Stimulated activated CD8-positive, alpha-beta memory T cell treated with anti-CD3 and anti-CD28 coated beads, Interleukin-12 subunit alpha, Interleukin-12 subunit beta, amount 100 ng/mL, for 4 hours (primary cell): ENCODE data around the gene DOCK3.
A peak's percentile ranks its signal among the peaks of the same experiment; 100 is the strongest.
"Not testable (repeated sequence)": the region's sequence is repeated elsewhere in the genome, so short reads cannot be mapped to it uniquely, and the experiment has no call there.

Experiments used
- DNase-seq: peaks from one replicate; pipeline ENCODE4 v3.0.0-alpha.2; 2020; ENCODE audit warnings: low read depth

Gene DOCK3

GRCh38 chr3:50651920-50652529, 22.7 kb upstream of the DOCK3 start:
- DNase-seq: no peak

- DNase-seq: no peak
Measured at GRCh38 chr3:50652709-50653108, 22.0 kb upstream of the DOCK3 start.

- no peak for DNase-seq
Measured at GRCh38 chr3:50653937-50654595, 20.7 kb upstream of the DOCK3 start.

DNA sequence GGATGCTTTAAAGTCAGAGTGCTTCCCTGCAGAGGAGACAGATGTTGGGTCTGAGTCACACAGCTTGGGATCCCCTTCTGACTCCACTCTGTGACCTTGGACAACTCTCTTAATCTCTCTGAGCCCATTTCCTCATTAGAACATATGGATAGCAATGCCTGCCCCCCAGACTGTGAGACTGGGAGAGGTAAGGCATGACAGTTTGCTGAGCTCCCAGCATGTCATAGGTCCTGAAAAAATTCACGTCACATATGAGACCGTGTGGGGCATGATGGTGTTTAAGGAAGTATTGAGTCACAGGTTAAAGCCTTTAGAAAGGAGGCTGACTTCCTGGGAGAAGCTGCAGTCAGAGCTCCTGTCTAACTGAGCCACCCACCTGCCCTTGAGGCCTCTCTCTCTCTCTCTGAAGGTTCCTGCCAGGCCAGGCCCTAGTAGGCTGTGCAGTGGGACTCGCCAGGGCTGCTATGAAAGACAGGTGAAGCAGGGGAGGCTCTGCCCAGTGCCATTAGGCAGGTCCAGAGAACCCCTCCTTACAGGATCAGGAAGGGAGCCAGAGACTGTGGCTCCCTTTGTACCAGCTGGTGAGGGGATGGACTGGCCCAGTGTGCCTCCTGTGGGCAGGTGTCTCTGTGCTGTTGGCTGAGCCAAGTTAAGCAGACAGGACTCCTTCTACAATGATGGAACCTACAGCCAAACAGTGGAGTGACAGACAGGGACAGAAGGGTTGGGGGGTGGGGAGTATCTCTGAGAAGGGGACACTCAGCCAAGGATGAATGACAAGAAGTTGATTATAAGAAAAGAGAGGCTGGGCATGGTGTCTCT, 19.5 kb upstream of the DOCK3 start:
- DNase-seq: no peak

DNA sequence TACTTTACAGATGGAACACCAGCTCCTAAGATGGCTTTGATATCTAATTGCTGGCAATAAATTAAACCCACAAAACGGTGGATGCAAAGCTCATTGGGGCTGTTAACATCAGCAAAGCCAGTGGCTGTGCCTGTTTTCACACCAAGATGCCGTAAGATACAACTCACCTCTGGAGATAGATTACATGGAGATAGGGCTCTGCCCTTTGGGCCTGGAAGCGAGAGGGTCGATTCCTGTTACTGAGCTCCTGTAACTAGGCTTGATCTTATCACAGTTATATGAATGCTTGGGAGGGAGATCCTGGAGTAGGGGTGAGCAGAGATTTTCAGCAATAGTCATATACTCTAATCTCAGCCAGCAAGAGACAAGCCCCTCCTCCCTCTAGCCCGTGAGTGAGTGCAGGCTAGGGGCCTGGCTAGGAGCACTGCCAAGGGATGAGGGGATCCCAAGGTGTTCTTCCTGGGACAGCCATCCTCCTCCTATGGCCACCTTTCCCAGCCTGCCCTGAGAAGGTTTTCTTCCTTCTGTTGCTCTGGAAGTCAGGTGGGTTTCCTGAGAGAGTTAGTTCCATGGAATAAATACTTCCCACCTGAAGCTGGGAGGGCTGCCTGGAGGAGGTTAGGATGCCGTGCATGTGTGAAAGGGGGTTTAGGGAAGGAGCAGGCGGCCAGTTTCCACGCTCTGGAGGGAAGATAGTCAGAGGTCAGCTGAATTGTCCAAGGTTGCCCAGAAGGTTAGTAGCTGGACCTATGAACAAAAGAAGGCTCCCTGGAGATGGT, 18.1 kb upstream of the DOCK3 start:
- no peak for DNase-seq

DNA sequence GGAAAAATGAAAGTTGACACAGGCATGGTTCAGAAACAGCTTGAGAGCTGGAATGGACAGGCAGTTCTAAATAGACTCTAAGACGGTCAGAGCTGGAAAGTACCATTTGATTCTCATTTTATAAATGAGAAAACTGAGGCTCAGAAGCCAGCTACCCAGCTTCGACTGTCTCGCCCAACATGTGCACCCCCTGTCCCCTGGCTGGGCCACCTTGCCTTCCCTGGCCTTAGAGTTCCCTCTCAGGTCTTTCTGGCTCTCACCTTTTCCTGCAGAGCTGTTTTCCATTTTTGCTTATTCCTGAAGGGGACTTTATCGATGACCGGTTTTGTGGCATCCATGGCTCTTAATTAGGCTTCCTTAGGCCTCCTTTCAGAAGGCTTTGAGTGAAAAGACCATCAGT, 17.3 kb upstream of the DOCK3 start:
- DNase-seq: no peak

DNA sequence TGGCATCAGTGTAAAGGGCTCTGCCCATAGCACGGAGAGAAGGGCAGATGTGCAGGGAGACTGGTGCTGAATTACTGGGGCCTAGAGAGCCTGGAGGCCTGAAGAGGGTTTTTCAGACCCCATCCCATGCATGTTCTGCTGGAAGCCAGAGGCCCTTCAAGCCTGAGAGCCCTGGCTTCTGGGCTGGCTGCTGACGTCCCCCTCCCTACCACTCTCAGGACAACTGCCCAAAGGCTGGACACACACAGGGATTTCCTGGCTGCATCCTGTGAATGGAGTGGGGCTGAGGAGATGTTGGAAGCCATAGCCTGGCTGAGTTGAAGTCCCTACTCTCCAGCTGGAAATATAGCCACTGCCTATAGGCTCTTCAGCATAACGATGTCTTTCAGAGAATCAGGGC, 16.9 kb upstream of the DOCK3 start:
- DNase-seq: no peak

- DNase-seq: no peak
Measured at GRCh38 chr3:50658416-50658815, 16.3 kb upstream of the DOCK3 start.

DNA sequence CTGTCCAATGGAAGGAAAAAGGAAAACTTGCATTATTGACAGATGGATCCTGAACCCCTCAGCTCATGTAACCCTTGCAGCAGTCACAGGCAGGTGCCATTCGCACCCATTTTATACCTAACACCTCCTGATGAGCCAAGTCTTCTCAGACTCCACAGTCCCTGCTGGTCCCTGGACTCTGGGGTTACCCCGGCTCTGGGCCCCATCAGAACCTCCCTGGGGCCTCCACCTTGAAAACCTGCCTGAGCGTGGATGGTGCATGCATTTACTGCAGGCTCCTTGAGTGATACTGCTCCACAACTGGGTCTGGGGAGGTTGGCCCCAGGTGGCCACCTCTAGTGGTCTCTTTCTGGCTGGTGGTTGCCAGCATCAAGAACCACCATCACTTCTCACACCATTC, 15.9 kb upstream of the DOCK3 start:
- no peak for DNase-seq

- DNase-seq: no peak
Measured at GRCh38 chr3:50660386-50660785, 14.3 kb upstream of the DOCK3 start.

- DNase-seq: no peak
Measured at GRCh38 chr3:50661321-50661837, 13.3 kb upstream of the DOCK3 start.

DNA sequence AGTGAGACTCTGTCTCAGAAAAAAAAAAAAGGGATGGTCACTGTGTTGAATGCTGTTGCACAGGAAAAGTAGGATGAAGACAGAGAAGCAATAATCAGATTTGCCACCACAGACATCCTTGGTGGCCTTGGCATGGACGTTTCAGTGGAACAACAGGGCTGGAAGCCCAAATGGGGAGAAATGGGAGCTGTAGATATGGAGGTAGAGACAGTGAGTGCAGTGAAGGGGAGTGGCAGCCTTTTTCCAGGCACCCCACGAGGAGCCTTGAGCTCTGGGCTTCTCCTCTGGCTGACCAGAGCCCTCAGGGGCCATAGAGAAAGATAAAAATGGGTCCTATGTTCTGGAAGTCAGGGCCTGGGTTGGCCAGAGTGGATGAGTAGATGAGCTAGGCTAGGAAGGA, 12.3 kb upstream of the DOCK3 start:
- DNase-seq: no peak

- no peak for DNase-seq
Measured at GRCh38 chr3:50665081-50665840, 9.5 kb upstream of the DOCK3 start.

- not testable (repeated sequence) for DNase-seq
Measured at GRCh38 chr3:50665841-50666115, 8.9 kb upstream of the DOCK3 start.

GRCh38 chr3:50666837-50667236, 7.9 kb upstream of the DOCK3 start:
- no peak for DNase-seq

DNA sequence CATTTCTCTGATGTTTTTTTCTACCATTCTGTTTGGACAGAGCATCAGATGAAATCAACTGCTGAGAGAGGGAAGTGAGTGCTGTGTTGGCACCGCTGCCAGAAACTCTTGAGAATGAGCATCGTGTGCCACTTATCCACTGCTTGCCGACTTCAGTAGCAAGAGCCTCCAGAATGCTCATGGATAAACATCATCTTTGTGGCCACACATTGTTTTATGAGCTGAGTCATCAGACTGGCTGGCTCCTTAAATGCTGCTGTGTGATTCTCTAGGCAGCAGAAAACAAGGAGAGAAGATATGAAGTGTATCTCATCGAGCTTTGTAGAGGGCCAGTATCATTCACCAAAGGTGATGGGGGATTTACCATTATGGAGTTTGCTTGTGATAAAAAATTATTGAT, 3.4 kb upstream of the DOCK3 start:
- DNase-seq: no peak

DNA sequence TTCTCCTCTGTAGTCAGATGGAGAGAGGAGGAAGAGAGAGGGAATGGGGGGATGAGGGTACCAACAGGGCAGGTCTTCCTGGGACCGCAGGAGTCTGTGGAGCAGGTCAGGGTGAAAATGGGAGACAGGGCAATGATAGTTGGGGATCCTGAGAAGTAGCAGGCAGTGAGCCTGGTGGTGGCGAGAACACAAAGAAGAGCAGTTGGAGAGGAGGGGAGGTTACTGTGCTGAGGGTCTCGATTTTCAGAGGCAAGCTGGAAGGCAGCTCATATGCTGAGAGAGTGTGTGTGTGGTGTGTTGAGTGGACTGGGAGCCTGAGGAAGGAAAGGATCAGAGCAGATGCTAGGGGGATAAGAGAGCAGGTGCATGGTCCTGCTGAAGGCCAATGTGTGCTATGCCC, 2.1 kb upstream of the DOCK3 start:
- DNase-seq: no peak

DNA sequence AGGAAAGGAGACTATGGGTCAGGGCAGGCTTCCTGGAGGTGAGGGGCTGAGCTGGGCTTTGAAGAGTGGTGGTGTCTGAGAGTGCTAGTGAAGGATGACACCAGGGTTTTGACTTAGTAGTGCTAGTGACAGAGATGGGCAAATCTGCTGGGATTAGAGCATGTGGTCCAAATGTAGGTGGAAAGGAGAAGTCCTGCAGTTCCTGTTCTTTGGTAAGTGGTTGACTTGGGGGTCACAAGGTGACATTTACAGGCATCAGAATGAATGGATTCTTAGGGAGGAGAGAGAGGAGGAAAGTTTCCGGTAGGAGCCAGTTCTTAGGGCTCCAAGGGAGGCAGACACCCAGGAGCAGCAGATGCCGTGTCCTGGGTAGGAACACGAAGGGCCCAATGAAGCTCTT, 796 bp upstream of the DOCK3 start:
- DNase-seq: no peak

DNA sequence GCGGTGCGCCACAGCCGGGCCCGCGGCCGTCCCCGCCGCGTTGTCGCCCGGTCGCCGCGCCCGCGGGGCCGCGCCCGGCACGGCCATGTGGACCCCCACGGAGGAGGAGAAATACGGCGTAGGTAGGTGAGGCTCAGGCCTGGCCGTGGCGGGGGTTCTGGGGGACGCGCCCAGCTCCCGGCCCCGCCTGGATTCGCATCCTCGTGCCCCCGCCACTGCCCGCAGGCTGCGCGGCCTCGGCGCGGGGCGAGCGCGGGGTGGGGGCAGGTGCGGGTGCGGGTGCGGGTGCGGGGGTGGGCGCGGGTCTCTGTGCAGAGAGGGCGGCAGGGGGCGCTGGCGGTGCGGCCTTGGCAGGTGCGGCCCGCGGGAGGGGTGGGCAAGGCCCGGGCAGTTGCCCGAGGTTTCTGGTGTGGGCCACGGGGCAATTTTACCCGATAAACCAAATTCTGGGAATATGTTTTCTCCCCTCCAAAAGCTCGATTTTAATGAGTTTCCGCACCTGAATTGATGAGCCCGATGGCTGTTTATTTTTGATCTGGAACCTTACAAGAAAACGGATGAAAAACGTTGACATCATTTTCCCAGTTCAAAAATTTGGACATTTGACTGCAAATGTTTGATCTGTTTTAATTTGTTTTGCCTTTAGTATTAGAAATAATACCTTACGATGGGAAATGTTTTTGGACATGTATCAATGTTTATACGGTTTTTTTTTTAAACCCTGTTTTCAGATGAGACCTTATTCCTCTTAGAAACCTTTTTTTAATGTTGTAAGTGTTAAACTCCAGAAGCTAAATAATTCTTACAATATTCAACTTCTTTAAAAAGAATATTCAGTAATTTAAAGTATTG, 678 bp downstream of the DOCK3 start:
- DNase-seq: peak; percentile 37

DNA sequence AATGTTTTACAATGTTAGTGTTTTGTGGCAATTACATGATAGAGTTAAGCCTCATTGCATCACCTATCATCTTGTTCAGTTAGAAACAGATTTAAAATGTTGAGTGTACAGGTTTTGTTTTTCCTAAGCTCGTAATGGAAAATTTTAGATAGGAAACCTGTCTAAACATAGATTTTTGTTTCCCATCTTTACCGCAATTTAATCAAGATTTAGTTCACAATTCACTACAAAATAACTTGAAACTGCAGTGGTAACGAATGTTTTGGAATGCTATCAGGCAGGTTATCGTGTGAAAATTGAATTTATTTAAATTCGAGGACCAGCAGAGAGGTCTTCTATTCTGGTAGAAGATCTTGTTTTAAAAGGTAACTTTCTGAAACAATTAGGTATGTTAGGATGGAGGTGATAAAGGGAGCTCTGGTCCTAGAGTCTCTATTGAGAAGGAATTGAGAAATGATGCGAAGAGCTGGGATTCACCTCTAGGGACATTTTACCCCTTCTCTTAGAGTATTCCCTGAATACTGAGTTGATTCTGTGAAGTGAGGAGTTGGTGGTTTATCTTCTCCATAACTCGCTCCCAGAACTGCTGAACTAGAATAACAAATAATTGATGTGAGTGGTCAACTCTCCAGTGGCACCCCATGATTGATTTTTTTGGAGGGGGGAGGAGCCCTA, 1.4 kb downstream of the DOCK3 start:
- DNase-seq: no peak
